ENCODE measurements around the gene ATF3.
"Not testable (repeated sequence)": the region's sequence is repeated elsewhere in the genome, so short reads cannot be mapped to it uniquely, and the experiment has no call there.

The ATF3 gene

GRCh38 chr1:212624976-212625501 lies 16.5 kb downstream of the ATF3 start:
- in situ Hi-C loops (cut with HindIII; ENCODE audit: low sequenced_read_pairs): no loop called here

- in situ Hi-C loops (cut with HindIII; ENCODE audit: low sequenced_read_pairs): no loop called here
These were observed 17.4 kb downstream of the ATF3 start for GRCh38 chr1:212625781-212626450.

- in situ Hi-C loops (cut with HindIII; ENCODE audit: low sequenced_read_pairs): no loop called here
These were observed 19.5 kb downstream of the ATF3 start for GRCh38 chr1:212628046-212628445.

- in situ Hi-C loops (cut with HindIII; ENCODE audit: low sequenced_read_pairs): no loop called here
These were observed 20.4 kb downstream of the ATF3 start for GRCh38 chr1:212628813-212629415.

GRCh38 chr1:212629450-212630157 lies 21.0 kb downstream of the ATF3 start:
- in situ Hi-C loops (cut with HindIII; ENCODE audit: low sequenced_read_pairs): no loop called here

- in situ Hi-C loops (cut with HindIII; ENCODE audit: low sequenced_read_pairs): no loop called here
These were observed 21.8 kb downstream of the ATF3 start for GRCh38 chr1:212630158-212630900.

- in situ Hi-C loops (cut with HindIII; ENCODE audit: low sequenced_read_pairs): no loop called here
These were observed 24.6 kb downstream of the ATF3 start for GRCh38 chr1:212633161-212633560.

GRCh38 chr1:212634252-212634651 lies 25.7 kb downstream of the ATF3 start:
- in situ Hi-C loops (cut with HindIII; ENCODE audit: low sequenced_read_pairs): no loop called here

- in situ Hi-C loops (cut with HindIII; ENCODE audit: low sequenced_read_pairs): no loop called here
These were observed 26.6 kb downstream of the ATF3 start for GRCh38 chr1:212635141-212635631.

- in situ Hi-C loops (cut with HindIII; ENCODE audit: low sequenced_read_pairs): no loop called here
These were observed 29.3 kb downstream of the ATF3 start for GRCh38 chr1:212637902-212638301.

GRCh38 chr1:212638492-212639151 lies 30.1 kb downstream of the ATF3 start:
- in situ Hi-C loops (cut with HindIII; ENCODE audit: low sequenced_read_pairs): no loop called here

- in situ Hi-C loops (cut with HindIII; ENCODE audit: low sequenced_read_pairs): not testable (repeated sequence)
These were observed 31.0 kb downstream of the ATF3 start for GRCh38 chr1:212639524-212639923.

GRCh38 chr1:212640223-212640878 lies 31.8 kb downstream of the ATF3 start:
- in situ Hi-C loops (cut with HindIII; ENCODE audit: low sequenced_read_pairs): no loop called here

- in situ Hi-C loops (cut with HindIII; ENCODE audit: low sequenced_read_pairs): no loop called here
These were observed 33.4 kb downstream of the ATF3 start for GRCh38 chr1:212641956-212642355.

GRCh38 chr1:212643877-212644276 lies 35.3 kb downstream of the ATF3 start:
- in situ Hi-C loops (cut with HindIII; ENCODE audit: low sequenced_read_pairs): no loop called here

- in situ Hi-C loops (cut with HindIII; ENCODE audit: low sequenced_read_pairs): loop anchor here (5.0 kb wide), 1 partner anchor 97 kb away; no protein-coding TSS in a partner anchor
These were observed 36.4 kb downstream of the ATF3 start for GRCh38 chr1:212644866-212645545.

GRCh38 chr1:212645546-212646543 lies 37.3 kb downstream of the ATF3 start:
- in situ Hi-C loops (cut with HindIII; ENCODE audit: low sequenced_read_pairs): loop anchor here (5.0 kb wide), 1 partner anchor 96 kb away; no protein-coding TSS in a partner anchor

GRCh38 chr1:212646588-212646987 lies 38.0 kb downstream of the ATF3 start:
- in situ Hi-C loops (cut with HindIII; ENCODE audit: low sequenced_read_pairs): loop anchor here (5.0 kb wide), 1 partner anchor 96 kb away; no protein-coding TSS in a partner anchor

All from endothelial cell of hepatic sinusoid (primary cell).